Measurements from ENCODE around the gene SAMD4B. TPM values are rescaled to one million over a fixed set of nuclear protein-coding genes. Genes with fewer than 3 reads are reported as not detected.

The SAMD4B gene
- total and polyA plus RNA-seq, 10 of the 15 experiments (the other 5 are each of a cell fraction or from before 2014, with no cell fraction given) = 2.4 to 43.3 (median 23.9) TPM

GRCh38 chr19:39349326-39349725 lies 7.1 kb downstream of the SAMD4B start:
- BruUV-seq (replicated peaks) = no TSS peak
- in situ Hi-C loops (cut with MboI) = no loop called here
- 62% methylated on average over 4 of the region's 4 CpGs for WGBS (ENCODE audit: insufficient coverage, insufficient replicate concordance, low lambda C conversion rate, missing lambda C conversion rate)

GRCh38 chr19:39350156-39350555 lies 7.9 kb downstream of the SAMD4B start:
- Histone ChIP-seq H3K9me3 (replicated peaks; ENCODE audit: control insufficient read depth, insufficient read depth, low read length) (no peaks in the 10 kb centered on the region), H3K4me3 (no peak overlapping the region), H3K79me2 (ENCODE audit: control insufficient read depth, insufficient read depth, low read length) (no peaks in the 10 kb centered on the region), H3K4me2 (ENCODE audit: control insufficient read depth, insufficient read depth) (no peak overlapping the region), H4K20me1 (ENCODE audit: control insufficient read depth, insufficient read depth) (no peaks in the 10 kb centered on the region; the same call in 1 of the 2 replicates), H3K27me3 (replicated peaks in 1 of 2; ENCODE audit: control insufficient read depth in 2 of 2, insufficient read depth in 2 of 2, low read length in 1 of 2) (no peaks in the 10 kb centered on the region), H2AFZ (ENCODE audit: control insufficient read depth, low read depth, low read length) (no peak overlapping the region), H3K36me3 (ENCODE audit: control insufficient read depth in 2 of 2, insufficient read depth in 2 of 2, low read length in 1 of 2) (peaks cover 0 to 6% of the 10 kb centered on the region in 2 experiments; a peak in 1 of 4 replicates), H3K4me1 (ENCODE audit: control insufficient read depth, insufficient read depth, low read length) (peaks cover 12% of the 10 kb centered on the region), H3K27ac (ENCODE audit: control insufficient read depth, insufficient read depth) (no peak overlapping the region), H3K9ac (ENCODE audit: control insufficient read depth, insufficient read depth, low read length) (no peak overlapping the region)
- 97% methylated on average over 3 of the region's 3 CpGs for WGBS (ENCODE audit: insufficient coverage, insufficient replicate concordance, low lambda C conversion rate, missing lambda C conversion rate)
- CTCF ChIA-PET = interaction anchor here (0.7 to 2.4 kb wide), 3 partner anchors 40 to 149 kb away, joined by 5 to 7 read pairs (median 6); partner anchors contain the start of genes DLL3, MED29, PAF1 and PLEKHG2
- no peak for DNase-seq (ENCODE audit: low read depth, low spot score)
- intact Hi-C loops (cut with micrococcal nuclease; ENCODE audit: unreplicated experiment) (no loop called here), in situ Hi-C loops (cut with MboI) (no loop called here)
- RAD21 ChIA-PET (ENCODE audit: unreplicated experiment) = no interaction called here
- TF ChIP-seq EGR1 (IDR thresholded peaks at IDR 0.05; ENCODE audit: borderline replicate concordance in 1 of 2, low read depth in 2 of 2, low read length in 2 of 2) = no peak
- TF ChIP-seq CBFB (IDR thresholded peaks at IDR 0.05; ENCODE audit: low read depth) = no peak
- no peak for TF ChIP-seq SMC3 (IDR thresholded peaks at IDR 0.05; ENCODE audit: borderline replicate concordance, low read length)
- no peak for TF ChIP-seq MEF2A (IDR thresholded peaks at IDR 0.05; ENCODE audit: insufficient read depth, low read depth, low read length)
- BruUV-seq (replicated peaks) = no TSS peak
- POLR2A ChIA-PET = interaction anchor here (0.6 to 1.0 kb wide), 2 partner anchors 18 to 162 kb away, joined by 3 read pairs; no protein-coding TSS in a partner anchor
- SMC1A ChIA-PET (ENCODE audit: uncharacterized antibody, unreplicated experiment) = no interaction called here
- FAIRE-seq = no peak
- no peak for ATAC-seq

More at GRCh38 chr19:39349326-39349725, 7.1 kb downstream of the SAMD4B start:
- TF ChIP-seq POLR2AphosphoS2 (IDR thresholded peaks at IDR 0.05; ENCODE audit: low read depth, low read length) = no peak
- CTCF ChIA-PET = interaction anchor here (2.3 kb wide), 1 partner anchor 62 kb away, joined by 6 read pairs; the partner anchor contains the start of gene PLEKHG2
- no peak overlapping the region for H2AFZ ChIP-seq (ENCODE audit: control insufficient read depth, low read depth, low read length)
- DNase-seq (ENCODE audit: low read depth, low spot score) (no peak), ATAC-seq (no peak), FAIRE-seq (no peak)
- H4K20me1 ChIP-seq (ENCODE audit: control insufficient read depth, insufficient read depth) = no peaks in the 10 kb centered on the region; the same call in 1 of the 2 replicates
- intact Hi-C loops (cut with micrococcal nuclease; ENCODE audit: unreplicated experiment) = no loop called here
- no peaks in the 10 kb centered on the region for H3K79me2 ChIP-seq (ENCODE audit: control insufficient read depth, insufficient read depth, low read length)
- H3K4me2 ChIP-seq (ENCODE audit: control insufficient read depth, insufficient read depth) = no peak overlapping the region
- H3K27ac ChIP-seq (ENCODE audit: control insufficient read depth, insufficient read depth) = no peak overlapping the region
- H3K9me3 ChIP-seq (replicated peaks; ENCODE audit: control insufficient read depth, insufficient read depth, low read length) = no peaks in the 10 kb centered on the region
- H3K36me3 ChIP-seq (ENCODE audit: control insufficient read depth in 2 of 2, insufficient read depth in 2 of 2, low read length in 1 of 2) = peaks cover 0 to 5% of the 10 kb centered on the region in 2 experiments; a peak in 1 of 4 replicates
- H3K4me3 ChIP-seq = no peak overlapping the region
- no peaks in the 10 kb centered on the region for H3K27me3 ChIP-seq (replicated peaks in 1 of 2; ENCODE audit: control insufficient read depth in 2 of 2, insufficient read depth in 2 of 2, low read length in 1 of 2)
- POLR2A ChIA-PET = no interaction called here
- no peak overlapping the region for H3K9ac ChIP-seq (ENCODE audit: control insufficient read depth, insufficient read depth, low read length)
- SMC1A ChIA-PET (ENCODE audit: uncharacterized antibody, unreplicated experiment) = no interaction called here
- H3K4me1 ChIP-seq (ENCODE audit: control insufficient read depth, insufficient read depth, low read length) = peaks cover 12% of the 10 kb centered on the region
- RAD21 ChIA-PET (ENCODE audit: unreplicated experiment) = interaction anchor here (0.5 kb wide), 1 partner anchor 18 kb away, joined by 3 read pairs; no protein-coding TSS in a partner anchor
